ENCODE data around the gene CEP120. TPM values are rescaled to one million over a fixed set of nuclear protein-coding genes. Genes with fewer than 3 reads are reported as not detected.

Gene CEP120
- total RNA-seq, 1 donor from 2014 or later: 18.7 TPM

- DNase-seq (ENCODE audit: extremely low spot score, unreplicated experiment): no peak
- Mint-ChIP-seq H3K4me1 (ENCODE audit: unreplicated experiment) (no peaks in the 10 kb centered on the region), H3K27me3 (ENCODE audit: unreplicated experiment) (peaks cover 15% of the 10 kb centered on the region), H3K36me3 (ENCODE audit: unreplicated experiment) (no peaks in the 10 kb centered on the region), H3K9me3 (ENCODE audit: unreplicated experiment) (no peaks in the 10 kb centered on the region), H3K27ac (ENCODE audit: unreplicated experiment) (no peak overlapping the region), H3K4me3 (ENCODE audit: unreplicated experiment) (no peak overlapping the region)
- no peak for TF ChIP-seq CTCF (IDR thresholded peaks at IDR 0.05)
Measured at GRCh38 chr5:123448017-123448617, 24.9 kb upstream of the CEP120 start.

GRCh38 chr5:123444016-123444415, 20.8 kb upstream of the CEP120 start:
- Mint-ChIP-seq H3K27me3 (ENCODE audit: unreplicated experiment) (peaks cover 12% of the 10 kb centered on the region), H3K36me3 (ENCODE audit: unreplicated experiment) (no peaks in the 10 kb centered on the region), H3K4me1 (ENCODE audit: unreplicated experiment) (no peaks in the 10 kb centered on the region), H3K9me3 (ENCODE audit: unreplicated experiment) (no peaks in the 10 kb centered on the region), H3K4me3 (ENCODE audit: unreplicated experiment) (no peak overlapping the region), H3K27ac (ENCODE audit: unreplicated experiment) (no peak overlapping the region)
- TF ChIP-seq CTCF (IDR thresholded peaks at IDR 0.05): no peak
- no peak for DNase-seq (ENCODE audit: extremely low spot score, unreplicated experiment)

- peaks cover 8% of the 10 kb centered on the region for H3K27me3 Mint-ChIP-seq (ENCODE audit: unreplicated experiment)
- H3K27ac Mint-ChIP-seq (ENCODE audit: unreplicated experiment): no peak overlapping the region
- no peak overlapping the region for H3K4me3 Mint-ChIP-seq (ENCODE audit: unreplicated experiment)
- no peaks in the 10 kb centered on the region for H3K9me3 Mint-ChIP-seq (ENCODE audit: unreplicated experiment)
- no peak for TF ChIP-seq CTCF (IDR thresholded peaks at IDR 0.05)
- no peaks in the 10 kb centered on the region for H3K36me3 Mint-ChIP-seq (ENCODE audit: unreplicated experiment)
- H3K4me1 Mint-ChIP-seq (ENCODE audit: unreplicated experiment): no peaks in the 10 kb centered on the region
- DNase-seq (ENCODE audit: extremely low spot score, unreplicated experiment): no peak
Measured at GRCh38 chr5:123441408-123441807, 18.2 kb upstream of the CEP120 start.

GRCh38 chr5:123440456-123441181, 17.4 kb upstream of the CEP120 start:
- H3K4me3 Mint-ChIP-seq (ENCODE audit: unreplicated experiment): no peak overlapping the region
- no peak for TF ChIP-seq CTCF (IDR thresholded peaks at IDR 0.05)
- no peaks in the 10 kb centered on the region for H3K9me3 Mint-ChIP-seq (ENCODE audit: unreplicated experiment)
- H3K27ac Mint-ChIP-seq (ENCODE audit: unreplicated experiment): no peak overlapping the region
- peaks cover under 1% of the 10 kb centered on the region for H3K27me3 Mint-ChIP-seq (ENCODE audit: unreplicated experiment)
- no peaks in the 10 kb centered on the region for H3K36me3 Mint-ChIP-seq (ENCODE audit: unreplicated experiment)
- DNase-seq (ENCODE audit: extremely low spot score, unreplicated experiment): no peak
- no peaks in the 10 kb centered on the region for H3K4me1 Mint-ChIP-seq (ENCODE audit: unreplicated experiment)

- DNase-seq (ENCODE audit: extremely low spot score, unreplicated experiment): no peak
Measured at GRCh38 chr5:123439709-123440108, 16.5 kb upstream of the CEP120 start.

More at GRCh38 chr5:123439709-123440108, 16.5 kb upstream of the CEP120 start:
- no peaks in the 10 kb centered on the region for H3K36me3 Mint-ChIP-seq (ENCODE audit: unreplicated experiment)
- no peaks in the 10 kb centered on the region for H3K27me3 Mint-ChIP-seq (ENCODE audit: unreplicated experiment)
- no peak overlapping the region for H3K4me3 Mint-ChIP-seq (ENCODE audit: unreplicated experiment)
- no peaks in the 10 kb centered on the region for H3K4me1 Mint-ChIP-seq (ENCODE audit: unreplicated experiment)
- no peak for TF ChIP-seq CTCF (IDR thresholded peaks at IDR 0.05)
- no peaks in the 10 kb centered on the region for H3K9me3 Mint-ChIP-seq (ENCODE audit: unreplicated experiment)
- no peak overlapping the region for H3K27ac Mint-ChIP-seq (ENCODE audit: unreplicated experiment)
